ENCODE data around the gene ABHD18.
"Not testable (repeated sequence)": the region's sequence is repeated elsewhere in the genome, so short reads cannot be mapped to it uniquely, and the experiment has no call there.

The ABHD18 gene

GRCh38 chr4:127965062-127965802, at the start of gene ABHD18, which contains the start of gene MFSD8:
TSS of gene ABHD18 (plus strand) at chr4:127965406. CDS start at chr4:127982956, 17,550 bp downstream.
TSS of gene MFSD8 (minus strand) at chr4:127965173. CDS start at chr4:127965133, 40 bp downstream.
- peak within 1 kb of the TSS; percentile 99 for H3K4me3 ChIP-seq (ENCODE audit: low read depth, low read length)

GRCh38 chr4:127916512-127916911, 48.7 kb upstream of the ABHD18 start:
- no peak overlapping the region for H3K4me3 ChIP-seq (ENCODE audit: low read depth, low read length)
- no peak for TF ChIP-seq CTCF (IDR thresholded peaks at IDR 0.05; ENCODE audit: borderline replicate concordance, insufficient read depth, low read depth, low read length)

More at GRCh38 chr4:127965062-127965802, at the start of gene ABHD18, which contains the start of gene MFSD8:
- TF ChIP-seq CTCF (IDR thresholded peaks at IDR 0.05; ENCODE audit: borderline replicate concordance, insufficient read depth, low read depth, low read length): 0 out of 2 replicates have a peak, but pooled peaks have one; percentile 24

GRCh38 chr4:127917151-127917550, 48.1 kb upstream of the ABHD18 start:
- H3K4me3 ChIP-seq (ENCODE audit: low read depth, low read length): no peak overlapping the region
- TF ChIP-seq CTCF (IDR thresholded peaks at IDR 0.05; ENCODE audit: borderline replicate concordance, insufficient read depth, low read depth, low read length): no peak

DNA sequence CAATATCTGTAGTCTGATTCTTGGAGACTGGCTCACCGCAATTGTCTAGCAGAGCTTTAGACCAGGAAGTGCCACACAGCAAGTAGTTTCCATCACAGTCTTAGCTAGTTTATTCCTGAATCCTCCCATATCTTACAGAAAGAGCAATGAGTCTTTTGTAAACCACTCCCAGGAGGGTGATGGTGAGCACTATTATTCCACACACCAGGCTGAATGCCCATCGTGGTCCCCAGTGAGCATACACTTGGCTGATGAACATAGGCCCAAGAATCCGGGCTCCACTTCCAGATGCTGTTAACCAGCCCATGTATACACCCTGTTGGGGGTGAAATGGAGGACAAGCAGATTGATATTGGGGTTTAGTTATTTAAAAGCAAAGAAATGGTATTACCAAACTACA, 44.7 kb upstream of the ABHD18 start:
- no peak for TF ChIP-seq CTCF (IDR thresholded peaks at IDR 0.05; ENCODE audit: borderline replicate concordance, insufficient read depth, low read depth, low read length)
- H3K4me3 ChIP-seq (ENCODE audit: low read depth, low read length): no peak overlapping the region

DNA sequence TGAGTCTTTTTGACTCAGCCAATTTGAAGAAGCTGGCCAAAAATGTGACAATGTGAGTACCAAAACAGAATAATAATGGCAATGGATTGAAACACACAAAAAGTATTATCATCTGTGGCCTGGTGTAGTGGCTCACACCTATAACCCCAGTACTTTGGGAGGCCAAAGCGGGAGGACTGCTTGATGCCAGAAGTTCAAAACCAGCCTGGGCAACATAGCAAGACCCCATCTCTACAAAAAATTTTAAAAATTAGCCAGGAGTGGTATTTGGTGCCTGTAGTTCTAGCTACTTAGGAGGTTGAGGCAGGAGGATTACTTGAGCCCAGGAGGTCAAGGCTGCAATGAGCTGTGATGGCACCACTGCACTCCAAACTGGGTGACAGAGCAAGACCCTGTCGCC, 43.0 kb upstream of the ABHD18 start:
- TF ChIP-seq CTCF (IDR thresholded peaks at IDR 0.05; ENCODE audit: borderline replicate concordance, insufficient read depth, low read depth, low read length): no peak
- H3K4me3 ChIP-seq (ENCODE audit: low read depth, low read length): no peak overlapping the region

- not testable (repeated sequence) for H3K4me3 ChIP-seq (ENCODE audit: low read depth, low read length)
Observed at GRCh38 chr4:127925720-127926119, 39.5 kb upstream of the ABHD18 start.

GRCh38 chr4:127930175-127930574, 35.0 kb upstream of the ABHD18 start:
- no peak for TF ChIP-seq CTCF (IDR thresholded peaks at IDR 0.05; ENCODE audit: borderline replicate concordance, insufficient read depth, low read depth, low read length)

GRCh38 chr4:127931836-127932235, 33.4 kb upstream of the ABHD18 start:
- H3K4me3 ChIP-seq (ENCODE audit: low read depth, low read length): not testable (repeated sequence)

More at GRCh38 chr4:127930175-127930574, 35.0 kb upstream of the ABHD18 start:
- H3K4me3 ChIP-seq (ENCODE audit: low read depth, low read length): no peak overlapping the region
